GM23338 (cell line): Measurements from ENCODE around the gene HTR4.

Experiments
- CREB1 ChIP-seq: fragments of 250-450 bp; sonication (Bioruptor Pico); IDR thresholded peaks from 2 replicates; pipeline ENCODE4 v1.5.0; 2020; ENCODE audit warnings: low read depth, mild to moderate bottlenecking, moderate library complexity
- CTCF ChIP-seq, 2 experiments: fragments of 200-600 bp in 1 of 2; sonication (generic) in 1 of 2; conservative IDR thresholded peaks; 2 replicates each; pipeline versions ENCODE4 v1.5.1 to v1.6.1; 2016 to 2017; ENCODE audit warnings: antibody characterized with exemption in 2 of 2, low read depth in 2 of 2, mild to moderate bottlenecking in 2 of 2, moderate library complexity in 1 of 2
- ETS1 ChIP-seq: IDR thresholded peaks from 2 replicates; pipeline ENCODE4 v1.6.1; 2016; ENCODE audit warnings: antibody characterized with exemption
- EZH2 ChIP-seq: fragments of 200-600 bp; sonication (generic); IDR thresholded peaks from one replicate; pipeline ENCODE4 v1.8.0; 2017; ENCODE audit warnings: antibody characterized with exemption, mild to moderate bottlenecking, low read depth; ENCODE audit not compliant: unreplicated experiment
- EZH2phosphoT487 ChIP-seq: fragments of 200-600 bp; sonication (generic); IDR thresholded peaks from one replicate; pipeline ENCODE4 v1.8.1; 2018; ENCODE audit warnings: antibody characterized with exemption; ENCODE audit not compliant: unreplicated experiment
- JUNB ChIP-seq: IDR thresholded peaks from one replicate; pipeline ENCODE4 v1.6.1; 2016; ENCODE audit warnings: antibody characterized with exemption; ENCODE audit not compliant: unreplicated experiment
- NANOG ChIP-seq: IDR thresholded peaks from 2 replicates; pipeline ENCODE4 v1.6.1; 2016; ENCODE audit warnings: antibody characterized with exemption, borderline replicate concordance
- POLR2AphosphoS5 ChIP-seq: IDR thresholded peaks from 2 replicates; pipeline ENCODE4 v1.6.1; 2016; ENCODE audit warnings: antibody characterized with exemption, low read depth
- STAT1 ChIP-seq: IDR thresholded peaks from one replicate; pipeline ENCODE4 v1.6.1; 2016; ENCODE audit warnings: antibody characterized with exemption; ENCODE audit not compliant: unreplicated experiment
- ZNF114 ChIP-seq: fragments of 250-450 bp; sonication (Bioruptor Pico); IDR thresholded peaks from 2 replicates; pipeline ENCODE4 v1.5.0; 2020; ENCODE audit warnings: mild to moderate bottlenecking, moderate library complexity
- ZNF331 ChIP-seq: fragments of 250-450 bp; sonication (Bioruptor Pico); IDR thresholded peaks from 2 replicates; pipeline ENCODE4 v1.5.0; 2020; ENCODE audit warnings: low read depth, mild to moderate bottlenecking, moderate library complexity
- ZNF462 ChIP-seq: fragments of 250-450 bp; sonication (Bioruptor Pico); IDR thresholded peaks from 2 replicates; pipeline ENCODE4 v1.5.0; 2020; ENCODE audit warnings: mild to moderate bottlenecking, moderate library complexity
- TF ChIP-seq, protein P1 (sequence below): IDR thresholded peaks from one replicate; pipeline ENCODE4 v1.6.1; 2018; ENCODE audit warnings: antibody characterized with exemption; ENCODE audit not compliant: unreplicated experiment

DNA sequence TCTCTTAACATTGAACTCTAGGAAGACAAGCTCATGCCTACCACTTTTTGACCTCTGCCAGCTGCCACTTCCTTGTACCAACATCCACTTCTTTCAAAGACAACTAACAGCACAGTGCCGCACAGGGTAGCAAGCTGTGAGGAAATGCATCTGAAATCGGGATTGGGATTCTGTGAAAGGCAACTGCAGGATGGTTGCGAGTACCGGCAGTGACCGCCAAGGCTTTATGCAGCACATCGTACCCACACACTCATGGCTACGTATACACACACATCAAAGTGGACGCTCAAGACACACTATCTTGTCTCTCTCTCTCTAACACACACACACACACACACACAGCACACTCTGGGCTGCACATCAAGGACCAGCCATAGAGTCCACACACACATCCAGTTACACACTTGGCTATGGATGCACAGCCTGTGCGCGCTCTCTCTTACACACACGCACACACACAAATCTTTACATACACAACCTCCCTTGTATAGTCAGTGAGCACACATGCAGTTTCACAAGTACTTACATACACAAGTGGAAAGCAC, 964 bp downstream of the HTR4 start:
- no peak for TF ChIP-seq CTCF (conservative IDR thresholded peaks at IDR 0.05; ENCODE audit: low read depth in 2 of 2)
- TF ChIP-seq EZH2: no peak
- TF ChIP-seq, protein P1, sequence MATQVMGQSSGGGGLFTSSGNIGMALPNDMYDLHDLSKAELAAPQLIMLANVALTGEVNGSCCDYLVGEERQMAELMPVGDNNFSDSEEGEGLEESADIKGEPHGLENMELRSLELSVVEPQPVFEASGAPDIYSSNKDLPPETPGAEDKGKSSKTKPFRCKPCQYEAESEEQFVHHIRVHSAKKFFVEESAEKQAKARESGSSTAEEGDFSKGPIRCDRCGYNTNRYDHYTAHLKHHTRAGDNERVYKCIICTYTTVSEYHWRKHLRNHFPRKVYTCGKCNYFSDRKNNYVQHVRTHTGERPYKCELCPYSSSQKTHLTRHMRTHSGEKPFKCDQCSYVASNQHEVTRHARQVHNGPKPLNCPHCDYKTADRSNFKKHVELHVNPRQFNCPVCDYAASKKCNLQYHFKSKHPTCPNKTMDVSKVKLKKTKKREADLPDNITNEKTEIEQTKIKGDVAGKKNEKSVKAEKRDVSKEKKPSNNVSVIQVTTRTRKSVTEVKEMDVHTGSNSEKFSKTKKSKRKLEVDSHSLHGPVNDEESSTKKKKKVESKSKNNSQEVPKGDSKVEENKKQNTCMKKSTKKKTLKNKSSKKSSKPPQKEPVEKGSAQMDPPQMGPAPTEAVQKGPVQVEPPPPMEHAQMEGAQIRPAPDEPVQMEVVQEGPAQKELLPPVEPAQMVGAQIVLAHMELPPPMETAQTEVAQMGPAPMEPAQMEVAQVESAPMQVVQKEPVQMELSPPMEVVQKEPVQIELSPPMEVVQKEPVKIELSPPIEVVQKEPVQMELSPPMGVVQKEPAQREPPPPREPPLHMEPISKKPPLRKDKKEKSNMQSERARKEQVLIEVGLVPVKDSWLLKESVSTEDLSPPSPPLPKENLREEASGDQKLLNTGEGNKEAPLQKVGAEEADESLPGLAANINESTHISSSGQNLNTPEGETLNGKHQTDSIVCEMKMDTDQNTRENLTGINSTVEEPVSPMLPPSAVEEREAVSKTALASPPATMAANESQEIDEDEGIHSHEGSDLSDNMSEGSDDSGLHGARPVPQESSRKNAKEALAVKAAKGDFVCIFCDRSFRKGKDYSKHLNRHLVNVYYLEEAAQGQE: no peak
- no peak for TF ChIP-seq EZH2phosphoT487
- TF ChIP-seq POLR2AphosphoS5: no peak
- TF ChIP-seq CREB1 (CRISPR knock-in tag): no peak
- TF ChIP-seq ETS1: no peak
- TF ChIP-seq STAT1: no peak
- TF ChIP-seq NANOG: no peak
- no peak for TF ChIP-seq JUNB
- no peak for TF ChIP-seq ZNF331 (CRISPR knock-in tag)
- TF ChIP-seq ZNF462 (CRISPR knock-in tag): no peak
- no peak for TF ChIP-seq ZNF114 (CRISPR knock-in tag)
